Breast epithelium (tissue), 4 donors: ENCODE data around the gene AKR7A2. TPM values are rescaled to one million over a fixed set of nuclear protein-coding genes. Genes with fewer than 3 reads are reported as not detected.
"Not testable (repeated sequence)": the region's sequence is repeated elsewhere in the genome, so short reads cannot be mapped to it uniquely, and the experiment has no call there.

ENCODE experiments used
- DNase-seq, 2 donors: peaks; one replicate each; pipeline ENCODE4 v3.0.0-alpha.2; 2019; ENCODE audit warnings: low spot score in 2 of 2
- H3K27ac ChIP-seq, 2 donors: fragments of 200-600 bp; sonication (generic) in 1 of 2; one replicate each; pipeline ENCODE4 v1.5.1; 2016 to 2019; ENCODE audit warnings: mild to moderate bottlenecking in 1 of 2
- H3K27me3 ChIP-seq, 2 donors: fragments of 200-600 bp; sonication (generic) in 1 of 2; one replicate each; pipeline versions ENCODE4 v1.5.1 to v1.6.0; 2017 to 2019; ENCODE audit warnings: control low read depth in 1 of 2, mild to moderate bottlenecking in 1 of 2
- H3K36me3 ChIP-seq: fragments of 200-600 bp; one replicate; pipeline ENCODE4 v1.5.1; 2019
- H3K4me1 ChIP-seq, 2 donors: fragments of 200-600 bp; sonication (generic); one replicate each; pipeline ENCODE4 v1.5.1; 2016 to 2019; ENCODE audit warnings: control low read depth in 1 of 2
- H3K4me3 ChIP-seq, 3 donors: fragments of 200-600 bp; sonication (generic); 1 replicate in 2 of 3; 2 replicates in 1 of 3; pipeline ENCODE4 v1.5.1; 2016 to 2019; ENCODE audit warnings: mild to moderate bottlenecking in 3 of 3, moderate library complexity in 2 of 3
- H3K9me3 ChIP-seq, 2 donors: fragments of 200-600 bp; sonication (generic) in 1 of 2; one replicate each; pipeline ENCODE4 v1.5.1; 2016 to 2019; ENCODE audit warnings: control low read depth in 1 of 2
- CTCF ChIP-seq, 3 donors: fragments of 450-650 bp; IDR thresholded peaks; one replicate each; pipeline ENCODE4 v1.5.1; 2016 to 2017; ENCODE audit warnings: antibody characterized with exemption in 3 of 3, mild to moderate bottlenecking in 3 of 3, moderate library complexity in 3 of 3
- POLR2A ChIP-seq: fragments of 450-650 bp; IDR thresholded peaks from one replicate; pipeline ENCODE4 v1.6.1; 2016; ENCODE audit warnings: antibody characterized with exemption, mild to moderate bottlenecking, moderate library complexity
- POLR2AphosphoS5 ChIP-seq, 3 donors: sonication (generic); formaldehyde crosslinking; IDR thresholded peaks; one replicate each; pipeline ENCODE4 v1.6.1; 2017; ENCODE audit warnings: antibody characterized with exemption in 3 of 3
- intact Hi-C: fragments of 100-400 bp; cut with DNase I; formaldehyde crosslinking; loops from one replicate; pipeline ENCODE4 v1.15.1; 2023; ENCODE audit warnings: low total_unique reads
- total RNA-seq, 3 donors: library from RNA; depleted of rRNA; stranded (reverse); fragments of >200 nt; gene quantifications; one replicate each; pipeline ENCODE4 v1.1.0, GENCODE V29; 2016

The AKR7A2 gene
- total RNA-seq, 3 donors from 2014 or later = 65.9 to 116 (median 80.5) TPM

- intact Hi-C loops = loop anchor here (5.0 kb wide), 1 partner anchor 908 kb away; no protein-coding TSS in a partner anchor
Measured at GRCh38 chr1:19294638-19295037, 17.3 kb downstream of the AKR7A2 start.

GRCh38 chr1:19289244-19289643 lies 22.7 kb downstream of the AKR7A2 start:
- DNase-seq = no peak
- no peak overlapping the region for H3K27ac ChIP-seq
- peaks cover 5% of the 10 kb centered on the region in 2 donors for H3K9me3 ChIP-seq
- TF ChIP-seq POLR2AphosphoS5 (IDR thresholded peaks at IDR 0.05) = no peak
- no peak for TF ChIP-seq CTCF (IDR thresholded peaks at IDR 0.05)
- no peak for TF ChIP-seq POLR2A
- H3K27me3 ChIP-seq = no peaks in the 10 kb centered on the region
- H3K4me3 ChIP-seq = peak overlapping the region; percentile 36 to 61 (median 54)
- no peaks in the 10 kb centered on the region for H3K4me1 ChIP-seq
- H3K36me3 ChIP-seq = no peaks in the 10 kb centered on the region
- intact Hi-C loops = loop anchor here (5.0 kb wide), 1 partner anchor 438 kb away; no protein-coding TSS in a partner anchor

More at GRCh38 chr1:19294638-19295037, 17.3 kb downstream of the AKR7A2 start:
- Histone ChIP-seq H3K36me3 (no peaks in the 10 kb centered on the region), H3K27ac (no peak overlapping the region), H3K9me3 (peaks cover 12 to 19% of the 10 kb centered on the region in 2 donors), H3K4me1 (no peaks in the 10 kb centered on the region), H3K27me3 (no peaks in the 10 kb centered on the region), H3K4me3 (no peak overlapping the region)
- TF ChIP-seq POLR2A (no peak), POLR2AphosphoS5 (IDR thresholded peaks at IDR 0.05) (no peak), CTCF (IDR thresholded peaks at IDR 0.05) (no peak)
- no peak for DNase-seq

- H3K27me3 ChIP-seq, H3K9me3 ChIP-seq, H3K4me1 ChIP-seq, H3K36me3 ChIP-seq: not testable (repeated sequence)
- Histone ChIP-seq H3K27ac (peak within 1 kb of the TSS in 1 of 2 donors; percentile 1), H3K4me3 (peak within 1 kb of the TSS; percentile 36 to 61 (median 54))
- peak; percentile 28 to 68 for DNase-seq
- intact Hi-C loops = loop anchor here (5.0 kb wide), 1 partner anchor 439 kb away; no protein-coding TSS in a partner anchor
Measured at GRCh38 chr1:19288324-19289241, 23.4 kb downstream of the AKR7A2 start, which contains the start of gene AKR7A3. TSS of gene AKR7A3 (minus strand) at chr1:19288770. CDS start at chr1:19288709, 61 bp downstream.

GRCh38 chr1:19287436-19288185 lies 24.3 kb downstream of the AKR7A2 start:
- no peak for DNase-seq
- Histone ChIP-seq H3K9me3 (no peaks in the 10 kb centered on the region), H3K27ac (no peak overlapping the region), H3K27me3 (no peaks in the 10 kb centered on the region), H3K36me3 (no peaks in the 10 kb centered on the region), H3K4me1 (no peaks in the 10 kb centered on the region), H3K4me3 (peak overlapping the region in 2 of 3 donors; percentile 54 to 61)
- TF ChIP-seq POLR2AphosphoS5 (IDR thresholded peaks at IDR 0.05) (no peak), POLR2A (no peak), CTCF (IDR thresholded peaks at IDR 0.05) (no peak)
- intact Hi-C loops = loop anchor here (5.0 kb wide), 1 partner anchor 440 kb away; no protein-coding TSS in a partner anchor

DNA sequence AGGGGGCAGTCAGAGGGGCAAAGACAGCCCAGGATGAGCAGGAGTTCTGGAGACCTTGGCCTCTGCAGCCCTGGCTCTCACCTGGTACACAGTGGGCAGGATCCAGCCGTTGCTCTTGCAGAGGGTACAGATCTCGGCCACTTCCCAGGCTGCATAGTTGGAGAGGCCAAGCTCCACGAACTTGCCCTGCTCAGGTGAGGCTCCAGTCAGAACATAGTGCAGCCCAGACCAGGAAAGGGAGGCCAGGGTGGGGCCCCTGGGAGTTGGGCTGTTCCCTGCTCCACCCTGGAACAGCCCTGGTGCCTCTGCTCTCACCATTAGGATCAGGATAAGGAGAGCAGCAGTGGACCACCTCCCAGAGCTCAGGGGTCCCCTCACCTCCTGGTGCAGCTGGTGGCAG lies 26.1 kb downstream of the AKR7A2 start:
- not testable (repeated sequence) for H3K36me3 ChIP-seq, DNase-seq, H3K4me3 ChIP-seq, H3K9me3 ChIP-seq, H3K27me3 ChIP-seq, H3K4me1 ChIP-seq, H3K27ac ChIP-seq
- intact Hi-C loops = loop anchor here (5.0 kb wide), 1 partner anchor 441 kb away; no protein-coding TSS in a partner anchor

DNA sequence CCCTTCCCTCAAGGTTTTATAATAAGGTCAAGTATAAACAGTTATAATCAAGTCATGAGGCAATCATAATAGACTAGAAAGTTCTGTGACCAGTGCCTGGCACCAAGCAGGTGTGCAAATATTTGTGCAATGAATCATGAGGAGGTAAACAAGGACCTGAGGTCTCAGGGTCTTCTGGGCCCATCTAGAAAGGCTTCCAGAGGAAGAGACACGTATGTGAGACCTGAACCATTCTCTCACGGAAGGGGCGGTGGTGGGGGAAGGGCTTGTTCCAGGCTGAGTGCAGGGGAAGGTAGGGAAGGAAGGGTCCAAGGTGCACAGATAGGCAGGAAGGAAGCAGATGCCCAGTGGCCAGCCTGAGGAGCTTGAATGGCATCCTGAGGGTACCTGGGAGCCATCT lies 26.6 kb downstream of the AKR7A2 start:
- intact Hi-C loops = loop anchor here (5.0 kb wide), 1 partner anchor 442 kb away; no protein-coding TSS in a partner anchor
- not testable (repeated sequence) for H3K4me1 ChIP-seq, DNase-seq, H3K4me3 ChIP-seq, H3K9me3 ChIP-seq, H3K27ac ChIP-seq, H3K36me3 ChIP-seq, H3K27me3 ChIP-seq
